HUDEP-2 (cell line): ENCODE results near the gene PTS.

Source experiments
- DNase-seq, 76 experiments: peaks; one replicate each; lab custom pipeline; 2025; ENCODE audit not compliant: unreplicated experiment in 76 of 76; lab: John Stamatoyannopoulos, UW

The PTS gene

DNA sequence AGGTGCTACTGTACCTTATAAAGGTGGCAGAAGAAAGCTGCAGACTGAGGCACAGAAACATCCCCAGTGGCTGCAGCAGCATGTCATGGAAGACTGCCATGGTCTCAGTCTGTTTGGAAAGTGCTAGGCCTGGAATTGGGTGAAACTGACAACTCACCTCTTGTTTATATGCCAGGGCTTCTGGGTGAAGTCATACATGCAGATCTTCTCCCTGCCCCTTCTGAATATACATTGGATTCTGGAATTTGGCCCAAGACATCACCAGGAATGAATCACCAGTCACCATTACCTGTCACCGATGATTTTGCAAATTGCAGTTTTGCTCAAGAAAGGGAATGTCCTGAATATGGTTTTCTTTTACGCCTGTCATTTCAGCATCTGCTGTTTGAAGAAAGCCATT, 34.3 kb downstream of the PTS start, which contains the start of gene PLET1:
PLET1 (minus strand) TSS at position 371 of the 400 bp plus-strand sequence; CDS start at position 100, 271 bp downstream.
- no peak for DNase-seq

DNA sequence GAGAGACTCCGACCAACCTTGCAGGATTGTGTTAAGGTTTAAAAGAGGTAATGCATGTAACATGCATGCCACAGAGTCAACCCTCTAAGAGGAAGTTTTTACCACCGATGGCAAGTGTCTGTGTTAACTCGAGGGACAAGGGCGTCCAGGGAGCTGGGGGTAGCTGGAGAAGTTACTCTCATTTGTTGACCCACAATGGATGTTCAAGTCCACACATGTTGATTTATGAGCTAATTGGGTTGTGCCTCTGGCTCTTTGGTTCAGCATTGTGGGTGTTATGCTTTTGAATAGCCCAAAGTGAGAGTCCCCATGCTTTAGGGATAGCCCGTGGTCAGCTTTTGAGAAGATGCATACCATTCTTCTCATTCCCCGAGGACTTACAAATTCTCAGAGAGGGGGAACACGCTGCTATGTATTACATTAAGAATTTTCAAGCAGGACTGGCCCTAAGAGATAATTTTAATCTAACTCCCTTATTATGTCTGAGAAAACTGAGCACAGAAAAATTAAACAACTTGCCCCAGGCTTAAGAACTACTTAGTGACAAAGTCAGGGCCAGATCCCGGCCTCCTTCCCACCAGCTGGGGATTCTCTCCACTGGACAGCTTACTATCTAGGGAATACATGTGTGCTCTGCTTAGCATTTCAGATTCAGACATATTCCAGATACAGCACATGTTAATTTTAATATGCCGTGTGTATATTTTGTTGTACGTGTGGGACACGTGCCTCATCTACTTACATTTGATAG, 39.6 kb downstream of the PTS start:
- no peak for DNase-seq

DNA sequence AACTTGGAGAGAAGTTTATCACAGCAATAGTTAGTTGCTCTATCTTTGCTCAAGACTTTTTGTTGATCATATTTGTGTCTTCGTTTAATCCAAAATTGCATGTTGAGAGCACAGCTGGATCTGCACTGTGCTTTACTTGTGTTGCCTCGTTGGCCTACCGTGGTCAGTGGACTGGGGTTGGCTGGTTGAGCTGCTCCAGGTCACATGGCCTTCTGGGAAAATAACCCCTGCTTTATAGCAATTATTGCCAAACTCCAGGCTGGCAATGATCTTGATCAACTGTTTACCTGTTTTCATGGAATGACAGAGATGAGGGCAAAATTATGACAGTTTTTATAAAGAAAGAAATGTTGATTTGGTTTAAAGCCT, 40.2 kb downstream of the PTS start:
- DNase-seq = no peak

DNA sequence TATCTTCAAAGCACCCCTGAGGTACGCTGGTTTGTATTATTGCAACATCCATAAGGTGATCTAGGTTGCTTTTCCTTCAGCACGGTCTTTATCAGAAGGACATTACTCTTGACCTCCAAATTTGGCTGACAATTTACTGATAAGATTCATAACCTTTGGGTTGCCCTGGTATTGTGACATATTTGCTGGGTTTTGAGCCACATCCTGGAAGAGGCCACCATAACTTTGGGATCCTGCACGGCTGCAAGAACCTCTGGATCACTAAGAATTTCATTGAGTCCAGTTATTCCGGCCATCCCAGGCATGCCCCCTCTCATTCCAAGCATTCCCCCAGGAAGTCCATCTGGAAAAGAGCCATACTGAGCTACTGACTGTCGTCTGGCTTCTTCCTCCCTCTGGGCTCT, 41.0 kb downstream of the PTS start:
- DNase-seq = no peak

DNA sequence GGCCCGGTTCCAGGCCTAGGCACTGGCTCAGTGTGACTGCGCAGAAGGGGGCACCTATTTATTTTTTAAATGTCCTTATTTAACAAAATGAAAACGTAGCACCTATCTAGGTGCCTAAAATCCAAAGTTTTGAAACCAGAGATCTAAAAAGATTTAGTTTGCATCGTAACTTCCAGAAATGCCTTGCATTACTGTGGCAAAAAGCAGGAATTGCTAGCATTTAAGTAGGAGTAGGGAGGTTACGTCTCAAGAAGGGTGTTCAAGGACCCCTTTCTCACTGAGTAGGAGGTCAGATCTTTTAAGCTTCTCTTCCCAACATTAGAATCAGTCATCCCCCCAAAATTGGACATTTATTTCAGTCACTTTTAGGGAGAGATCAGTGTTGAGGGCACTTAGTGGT, 42.2 kb downstream of the PTS start:
- no peak for DNase-seq

DNA sequence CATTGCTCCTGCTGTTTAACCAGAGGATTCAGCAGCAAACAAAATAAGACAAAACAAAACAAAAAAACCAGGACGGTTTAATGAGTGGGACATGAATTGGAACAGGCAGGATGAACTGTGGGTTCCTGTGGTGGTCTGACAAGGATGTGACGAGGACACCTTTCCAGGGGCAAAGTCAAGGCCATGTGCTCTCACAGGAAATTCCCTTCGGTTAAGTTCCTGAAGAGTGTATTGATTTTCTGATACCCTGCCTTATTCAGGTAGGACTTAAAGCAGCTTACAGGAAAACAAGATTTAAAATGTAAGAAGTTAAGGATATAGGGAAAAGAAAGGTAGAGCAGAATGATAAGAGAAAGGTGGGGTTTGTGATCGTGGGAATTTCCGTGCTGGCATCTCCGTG, 42.9 kb downstream of the PTS start:
- no peak for DNase-seq

DNA sequence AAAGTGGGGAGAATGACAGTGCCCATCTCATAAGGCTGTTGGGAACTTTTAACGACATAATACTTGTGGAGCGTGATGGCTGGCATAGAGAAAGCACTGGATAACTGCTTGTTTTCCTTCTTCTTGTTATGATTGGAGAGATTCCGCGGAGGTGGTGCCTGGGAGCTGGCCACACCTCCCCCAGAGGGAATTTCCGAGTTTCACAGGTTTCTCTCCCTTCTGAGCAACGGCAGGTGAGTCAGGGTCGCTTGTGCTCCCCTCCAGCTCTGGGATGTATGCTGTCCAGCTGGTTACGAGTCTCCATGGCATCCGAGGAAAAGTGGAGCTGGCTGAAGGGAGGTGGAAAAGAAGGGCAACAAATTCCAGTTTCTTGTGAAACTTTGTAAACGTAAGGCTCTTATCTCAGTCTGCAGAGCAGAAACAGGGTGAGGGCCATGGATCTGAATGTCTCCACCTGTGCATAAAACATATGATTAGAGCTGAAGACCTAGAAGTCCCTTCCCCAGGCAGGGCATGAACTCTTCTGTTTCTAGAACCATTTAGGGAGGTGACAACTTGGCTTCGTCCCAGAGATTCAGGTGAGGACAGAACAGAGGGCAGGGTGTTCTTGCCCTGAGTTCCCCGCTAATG, 44.4 kb downstream of the PTS start:
- no peak for DNase-seq

DNA sequence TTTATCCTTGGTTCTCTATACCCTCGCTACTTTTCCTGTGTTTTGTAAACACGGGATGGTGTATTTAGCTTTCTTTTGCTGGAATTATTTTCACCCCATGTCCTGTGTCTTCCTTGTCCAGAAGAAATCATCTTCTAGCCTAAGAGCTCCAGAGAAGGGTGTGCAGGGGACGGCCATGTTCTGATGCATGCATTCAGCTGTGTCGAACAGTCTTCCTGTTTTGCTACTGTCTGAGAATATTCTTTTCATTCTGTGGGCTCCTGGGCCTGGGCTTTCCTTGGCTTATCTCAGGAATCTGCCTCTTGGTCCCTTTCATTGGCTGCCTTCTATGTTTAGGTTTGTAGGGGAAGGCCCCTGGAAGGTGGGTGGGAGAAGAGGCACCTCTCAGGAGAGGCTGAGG, 45.0 kb downstream of the PTS start:
- no peak for DNase-seq

DNA sequence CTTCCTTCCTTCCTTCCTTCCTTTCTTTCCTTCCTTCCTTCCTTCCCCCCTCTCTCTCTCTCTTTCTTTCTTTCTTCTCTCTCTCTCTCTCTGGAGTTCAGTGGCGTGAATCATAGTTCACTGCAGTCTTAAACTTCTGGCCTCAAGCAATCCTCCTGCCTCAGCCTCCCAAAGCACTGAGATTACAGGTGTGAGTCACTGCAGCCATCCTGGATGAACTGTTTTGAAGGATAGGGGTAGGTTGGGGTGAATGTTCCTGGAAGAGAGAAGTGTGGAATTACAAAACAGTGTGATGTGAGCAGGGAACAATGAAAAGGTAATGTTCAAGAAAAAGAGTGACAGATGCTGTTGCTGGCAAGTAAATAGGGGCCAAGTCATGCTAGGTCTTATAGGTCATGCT, 46.8 kb downstream of the PTS start:
- DNase-seq = no peak

DNA sequence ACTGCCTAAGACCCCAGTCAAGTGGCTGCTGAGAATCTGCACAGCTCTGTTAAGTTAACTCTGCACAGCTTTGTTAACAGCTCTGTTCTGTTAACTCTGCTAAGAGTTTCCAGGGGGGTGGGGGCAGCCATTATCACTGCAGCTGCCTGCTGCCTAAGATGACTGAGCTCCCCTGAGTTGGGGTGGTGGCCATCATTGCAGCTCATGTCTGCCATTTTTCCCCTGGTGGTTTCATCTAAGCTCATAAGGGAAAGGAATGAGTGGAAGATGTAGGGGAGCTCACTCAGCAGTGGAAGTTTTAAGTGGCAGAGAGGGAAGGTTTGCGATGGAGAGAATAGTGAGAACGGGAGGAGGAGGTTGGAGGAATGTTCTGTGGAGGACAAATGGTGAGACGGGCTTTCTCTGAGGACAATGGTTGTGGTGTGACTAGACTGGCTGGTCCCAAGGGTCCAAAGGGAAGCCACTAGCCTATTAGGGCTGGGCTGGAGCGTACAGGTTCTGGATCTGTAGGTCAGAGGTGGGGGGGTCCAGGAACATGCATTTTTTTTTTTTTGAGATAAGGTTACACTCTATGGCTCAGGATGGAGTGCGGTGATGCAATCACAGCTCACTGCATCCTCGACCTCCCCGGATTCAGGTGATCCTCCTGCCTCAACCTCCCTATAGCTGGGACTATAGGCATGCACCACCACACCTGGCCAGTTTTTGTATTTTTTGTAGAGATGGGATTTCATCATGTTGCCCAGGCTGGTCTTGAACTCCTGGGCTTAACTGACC, 48.0 kb downstream of the PTS start:
- DNase-seq = no peak

DNA sequence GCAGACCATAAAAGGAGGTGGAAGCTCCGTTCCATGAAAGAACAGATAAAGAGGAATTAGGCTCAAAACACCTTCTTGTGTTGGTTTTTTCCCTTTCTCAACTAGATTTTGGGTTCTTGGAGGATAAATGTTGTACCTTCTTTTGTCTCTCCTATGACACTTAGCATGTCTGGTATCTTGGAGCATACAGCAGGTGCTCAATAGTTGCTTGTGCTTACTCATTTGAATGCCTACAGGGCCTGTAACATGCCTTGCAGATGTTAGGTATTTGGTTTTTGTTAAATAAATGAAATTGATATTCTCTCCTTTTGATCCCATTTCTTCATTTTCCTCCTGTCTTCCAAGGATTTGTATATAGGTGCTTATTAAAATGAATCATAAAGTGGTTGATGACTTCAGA, 50.8 kb downstream of the PTS start:
- DNase-seq = no peak

DNA sequence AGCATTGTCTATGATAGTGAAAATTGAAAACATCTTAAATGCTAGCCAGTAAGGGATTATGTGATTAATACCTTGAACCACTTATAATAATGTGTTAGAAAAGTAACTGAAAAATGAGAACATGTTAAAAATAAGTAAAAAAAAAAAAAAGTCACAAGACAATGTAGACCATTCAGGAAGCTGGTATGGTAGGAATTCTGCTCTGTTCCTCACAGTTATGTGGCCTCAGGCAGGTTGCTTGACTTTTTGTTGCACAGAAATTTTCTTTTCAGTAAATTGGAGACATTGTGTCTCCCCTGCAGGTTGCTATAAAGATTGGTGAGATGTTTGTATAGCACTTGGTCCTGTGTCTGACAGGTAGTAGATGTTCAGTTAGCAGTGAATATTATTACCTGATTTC, 51.7 kb downstream of the PTS start:
- no peak for DNase-seq

DNA sequence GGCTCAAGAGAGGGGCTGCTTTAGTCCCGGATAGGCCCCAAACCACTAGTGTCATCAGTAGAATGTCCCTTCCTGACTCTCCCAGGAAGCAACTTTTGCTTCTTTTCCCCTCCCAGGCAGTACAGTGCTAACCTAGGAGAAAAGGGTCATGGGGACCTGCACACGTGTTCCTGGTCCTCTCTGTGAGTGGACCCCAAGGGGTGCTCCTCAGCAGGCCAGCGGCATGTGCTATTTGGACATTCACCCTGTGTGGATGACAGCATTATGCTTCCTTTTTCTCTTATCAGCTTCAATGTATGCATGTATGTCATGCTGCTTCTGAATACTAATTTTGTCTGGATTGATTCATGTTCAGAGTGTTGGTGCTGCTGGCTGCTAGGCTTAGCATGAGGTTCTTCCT, 52.6 kb downstream of the PTS start:
- no peak for DNase-seq

DNA sequence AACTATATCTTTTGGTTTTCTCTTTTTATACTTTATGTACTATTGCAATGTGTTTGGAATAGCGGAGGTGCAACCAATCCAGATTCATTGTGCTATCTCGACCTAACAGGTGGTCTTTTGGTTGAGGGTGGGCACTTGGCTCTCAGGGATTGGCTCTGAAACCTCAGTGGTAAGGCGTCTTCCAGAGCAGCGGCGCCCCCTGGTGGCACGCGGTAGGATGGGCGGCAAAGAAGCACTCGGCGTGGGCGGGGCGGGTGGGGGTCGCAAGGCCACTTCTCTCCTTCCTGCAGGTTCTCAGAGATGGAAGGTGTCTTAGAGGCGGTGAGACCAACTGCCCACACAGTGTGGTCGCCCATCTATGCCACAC, 53.7 kb downstream of the PTS start:
- peak in 54 of 76 experiments; percentile 13 to 69 (median 41) for DNase-seq

DNA sequence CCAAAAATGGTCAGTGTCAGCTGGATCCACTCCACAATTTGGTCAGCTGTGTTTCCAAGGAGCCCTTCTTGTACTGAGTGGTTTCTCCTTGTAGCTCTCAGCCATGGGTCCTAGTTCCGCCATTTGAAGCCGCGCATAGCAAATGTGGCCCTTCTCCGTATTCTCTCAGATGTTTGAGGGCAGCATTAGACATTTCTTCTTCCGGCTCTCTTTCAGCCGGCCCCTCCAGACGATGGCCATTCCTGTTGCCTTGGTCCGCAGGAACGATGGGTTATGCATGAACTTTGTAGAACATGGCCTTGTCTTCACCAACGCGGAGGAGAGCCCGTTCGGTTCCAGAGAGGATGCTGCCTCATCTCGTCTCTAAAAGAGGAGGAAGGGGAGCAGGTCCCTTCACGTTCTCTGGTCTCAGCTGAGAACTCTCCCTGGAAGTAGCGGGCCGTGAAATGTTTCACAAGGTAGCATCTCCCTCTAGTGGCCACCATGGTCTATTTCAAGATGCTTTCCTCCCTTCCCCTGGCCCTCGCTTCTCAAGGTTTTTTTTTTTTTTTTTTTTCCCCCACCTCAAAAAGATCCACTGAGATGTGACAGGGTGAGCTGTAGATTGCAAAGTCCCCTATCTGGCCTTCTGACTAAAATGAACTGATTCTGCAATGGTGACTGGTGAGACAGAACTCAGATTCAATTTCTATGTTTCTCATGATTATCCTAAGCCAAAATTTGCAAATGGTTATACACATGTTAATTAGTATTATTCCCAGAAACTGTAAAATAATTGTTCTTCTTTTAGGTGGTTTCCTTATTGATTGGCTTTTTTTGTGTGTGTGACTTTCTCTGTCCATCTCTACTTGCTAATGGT, 54.3 kb downstream of the PTS start:
- peak in 65 of 76 experiments; percentile 4 to 80 (median 45) for DNase-seq

DNA sequence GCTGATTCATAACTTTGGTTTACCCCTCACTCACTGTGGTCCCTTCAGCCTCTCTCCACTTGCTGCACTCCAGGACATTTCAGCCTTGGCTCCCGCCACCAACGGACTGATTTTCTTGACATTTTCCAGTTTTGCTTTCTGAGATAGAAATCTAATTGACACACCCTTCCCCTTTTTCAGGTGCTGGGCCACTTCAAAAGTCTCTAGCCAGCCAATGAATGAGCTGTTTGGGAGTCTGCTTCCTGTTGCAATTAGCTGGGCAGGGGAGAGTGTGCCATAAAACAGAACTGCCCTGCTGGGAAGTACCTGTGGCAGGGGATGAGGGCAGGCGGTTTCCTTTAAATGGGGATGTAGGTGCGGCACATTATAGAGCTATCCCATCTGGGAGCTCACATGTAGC, 55.5 kb downstream of the PTS start:
- no peak for DNase-seq
